Fibroblast of skin of left biceps (primary cell): ENCODE results near the gene SLIT3.
A peak's percentile ranks its signal among the peaks of the same experiment; 100 is the strongest.

Experiments used
- DNase-seq, 2 experiments: peaks; one replicate each; pipeline ENCODE4 v3.0.0-alpha.2; 2013; ENCODE audit warnings: low read depth in 2 of 2

SLIT3 gene

GRCh38 chr5:168833936-168834335 lies 467.0 kb downstream of the SLIT3 start:
- no peak for DNase-seq

- no peak for DNase-seq
These were observed 467.6 kb downstream of the SLIT3 start for GRCh38 chr5:168833383-168833782.

- no peak for DNase-seq
These were observed 468.6 kb downstream of the SLIT3 start for GRCh38 chr5:168832308-168832707.

DNA sequence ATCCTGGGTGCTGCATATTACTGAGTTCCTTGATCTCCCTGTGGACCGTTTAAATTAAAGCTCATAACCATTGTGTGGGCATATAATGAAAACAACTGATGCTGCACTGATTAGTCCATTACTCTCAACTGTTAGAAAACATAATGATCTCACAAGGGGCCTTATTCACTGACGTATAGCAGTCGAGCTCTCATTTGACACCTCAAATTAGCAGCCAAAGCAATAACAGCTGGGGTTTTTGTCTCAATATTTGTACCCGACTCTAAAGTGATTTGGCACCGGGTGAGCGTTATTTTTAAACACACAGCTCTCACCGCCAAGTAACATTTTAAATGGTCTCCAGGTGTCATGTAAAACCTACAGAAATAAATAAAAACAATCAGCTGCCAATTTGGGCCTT lies 469.6 kb downstream of the SLIT3 start:
- DNase-seq, result no peak

- DNase-seq, result no peak
These were observed 470.1 kb downstream of the SLIT3 start for GRCh38 chr5:168830833-168831232.

DNA sequence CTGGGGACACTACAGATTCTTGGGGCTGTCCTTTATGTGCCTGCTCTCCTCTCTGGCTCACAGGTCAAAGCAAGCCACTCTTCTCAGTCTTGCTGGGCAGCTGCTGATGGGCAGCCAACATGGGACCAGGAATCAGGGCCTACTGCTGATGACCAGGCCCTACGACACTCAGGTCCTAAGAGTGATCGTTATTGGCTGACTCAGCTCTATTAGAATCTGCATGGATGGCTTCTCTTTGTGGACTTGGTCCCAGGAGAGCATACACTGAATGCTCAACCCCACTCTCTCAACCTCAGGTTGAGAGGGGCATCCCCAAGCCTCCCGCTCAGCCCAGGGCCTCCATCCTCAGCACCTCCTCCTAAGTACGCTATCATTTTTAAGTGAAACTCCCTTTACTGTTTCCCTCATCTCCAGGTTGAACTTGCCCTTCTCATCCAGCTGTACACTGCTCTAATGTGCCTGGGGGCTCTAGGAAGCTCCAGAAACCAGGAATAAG lies 471.0 kb downstream of the SLIT3 start:
- no peak for DNase-seq

- DNase-seq, result no peak
These were observed 471.9 kb downstream of the SLIT3 start for GRCh38 chr5:168829044-168829443.

DNA sequence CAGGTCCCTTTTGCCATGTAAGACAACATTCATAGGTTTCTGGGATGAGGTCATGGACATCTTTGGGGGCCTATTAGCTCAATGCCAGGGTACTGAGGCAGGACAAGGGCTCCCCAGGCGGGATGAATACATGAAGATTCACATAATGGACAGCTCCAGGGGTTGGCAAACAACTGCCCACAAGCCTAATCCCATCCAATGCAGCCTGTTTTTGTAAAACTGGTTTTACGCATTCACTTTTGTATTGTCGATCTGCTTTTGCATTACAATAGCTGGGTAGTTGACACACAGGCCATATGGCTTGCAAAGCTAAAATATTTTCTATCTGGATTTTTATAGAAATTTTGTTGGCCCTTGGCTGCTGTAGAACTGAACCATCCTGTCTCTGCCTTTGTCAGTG lies 473.3 kb downstream of the SLIT3 start:
- DNase-seq, result no peak

GRCh38 chr5:168826246-168826725 lies 474.7 kb downstream of the SLIT3 start:
- DNase-seq, result no peak

- DNase-seq, result peak in 1 of 2 experiments; percentile 21
These were observed 478.1 kb downstream of the SLIT3 start for GRCh38 chr5:168822745-168823281.

- DNase-seq, result no peak
These were observed 478.6 kb downstream of the SLIT3 start for GRCh38 chr5:168822248-168822744.

GRCh38 chr5:168820874-168821273 lies 480.1 kb downstream of the SLIT3 start:
- no peak for DNase-seq

DNA sequence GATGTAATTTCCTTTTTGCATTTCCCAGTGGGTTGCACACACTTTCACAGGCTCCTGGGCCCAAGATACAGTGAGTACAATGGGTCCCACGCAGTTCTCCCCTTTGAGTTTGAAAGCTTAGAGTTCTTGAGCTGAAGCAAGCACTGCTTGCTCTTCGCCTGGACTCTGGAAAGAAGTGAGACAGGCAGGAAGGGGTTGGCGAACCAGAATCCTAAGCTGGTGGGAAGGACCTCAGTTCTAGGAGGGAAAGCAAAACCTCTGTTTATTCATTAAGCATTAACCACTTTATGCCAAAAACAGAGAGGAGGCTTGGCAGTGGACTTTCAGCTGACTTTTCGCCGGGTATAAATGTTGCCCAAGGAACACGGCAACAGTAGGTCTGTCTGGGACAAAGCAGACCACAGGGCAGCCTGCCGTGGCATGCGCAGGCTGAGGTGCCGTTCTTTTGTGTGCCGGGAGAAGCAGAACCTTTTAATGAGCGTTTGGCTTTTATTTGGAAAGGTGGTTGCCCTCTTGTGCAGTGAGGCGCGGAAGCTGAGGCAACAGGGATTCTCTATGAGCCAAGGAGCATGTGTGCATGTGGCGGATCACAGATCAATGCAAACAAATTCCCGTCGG lies 481.8 kb downstream of the SLIT3 start:
- DNase-seq, result no peak

- no peak for DNase-seq
These were observed 482.4 kb downstream of the SLIT3 start for GRCh38 chr5:168818558-168818957.

- DNase-seq, result no peak
These were observed 483.3 kb downstream of the SLIT3 start for GRCh38 chr5:168817591-168817990.

GRCh38 chr5:168816661-168817060 lies 484.3 kb downstream of the SLIT3 start:
- DNase-seq, result no peak

DNA sequence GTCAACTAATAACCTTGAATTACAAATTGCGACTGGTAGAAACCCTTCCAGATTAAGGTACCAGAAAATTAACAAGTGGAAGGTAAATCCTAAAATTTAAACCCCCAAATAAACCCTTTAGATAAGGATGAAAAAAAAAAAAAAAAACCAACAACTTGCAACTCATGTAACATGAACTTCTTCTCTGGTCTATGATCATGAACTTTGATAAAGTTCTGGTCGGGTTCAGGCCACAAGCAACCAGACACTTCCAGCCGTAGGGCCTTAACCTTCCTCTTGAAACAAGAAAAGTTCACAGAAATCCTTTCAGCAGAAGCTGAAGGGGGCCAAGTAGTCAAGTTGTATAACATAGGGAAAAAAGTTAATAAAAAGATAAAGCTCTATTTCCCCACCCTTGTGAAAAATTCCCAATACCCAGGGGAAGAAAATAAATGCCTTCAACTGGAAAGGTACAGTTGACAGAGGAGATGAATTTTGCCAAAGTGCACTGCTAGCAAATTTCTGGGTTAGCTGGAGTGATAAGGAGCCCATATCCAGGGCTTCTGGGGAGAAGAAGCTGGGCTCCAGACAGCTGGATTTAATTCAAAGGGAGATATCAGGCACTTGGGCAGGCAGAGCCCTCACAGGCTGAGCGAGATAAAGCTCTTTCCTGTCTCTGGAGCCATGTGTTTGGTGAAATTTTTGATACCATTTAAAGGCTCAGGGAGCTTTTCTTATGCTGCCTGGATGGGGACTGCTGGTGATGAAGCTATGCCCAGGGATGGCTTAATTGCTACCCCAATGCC lies 487.6 kb downstream of the SLIT3 start:
- DNase-seq, result no peak

- DNase-seq, result no peak
These were observed 490.3 kb downstream of the SLIT3 start for GRCh38 chr5:168810641-168811040.

DNA sequence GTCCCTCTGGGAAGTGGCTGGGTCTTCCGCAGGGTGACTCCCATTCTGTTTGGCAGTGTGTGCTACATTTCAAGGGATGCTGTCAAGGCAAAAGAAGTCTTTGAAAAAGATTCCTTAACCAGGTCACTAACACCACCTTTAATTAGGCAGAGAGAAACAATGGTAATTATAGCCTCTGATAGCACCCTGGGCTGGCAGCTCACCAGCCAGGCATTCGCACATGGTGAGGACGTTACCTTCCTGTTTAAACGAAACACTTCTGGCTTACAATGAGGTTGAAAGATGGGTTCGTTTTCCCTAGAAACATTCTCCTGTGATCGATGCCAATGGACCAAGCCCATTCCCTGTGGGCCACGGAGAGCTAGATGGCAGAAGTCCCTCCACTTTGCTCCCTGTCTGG lies 491.7 kb downstream of the SLIT3 start:
- no peak for DNase-seq

- DNase-seq, result no peak
These were observed 492.8 kb downstream of the SLIT3 start for GRCh38 chr5:168808051-168808616.

DNA sequence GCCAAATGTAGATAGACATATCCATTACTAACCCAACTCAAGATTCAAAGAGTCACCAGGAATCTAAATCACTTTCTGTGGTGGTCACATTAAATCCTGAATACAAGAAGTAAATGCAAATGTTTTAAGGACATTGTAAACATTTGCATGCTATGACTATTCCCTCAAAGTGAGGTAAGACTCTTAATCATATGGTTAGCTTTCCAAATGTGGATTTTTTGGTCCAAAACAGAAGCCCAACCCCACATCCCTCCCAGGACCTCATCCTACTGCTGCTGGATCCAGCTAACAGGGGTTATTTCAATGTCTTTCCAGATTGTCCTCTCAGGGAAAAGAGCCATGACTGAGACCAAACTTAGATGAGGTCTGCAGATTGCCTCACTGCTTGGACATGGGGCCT lies 493.7 kb downstream of the SLIT3 start:
- DNase-seq, result no peak

DNA sequence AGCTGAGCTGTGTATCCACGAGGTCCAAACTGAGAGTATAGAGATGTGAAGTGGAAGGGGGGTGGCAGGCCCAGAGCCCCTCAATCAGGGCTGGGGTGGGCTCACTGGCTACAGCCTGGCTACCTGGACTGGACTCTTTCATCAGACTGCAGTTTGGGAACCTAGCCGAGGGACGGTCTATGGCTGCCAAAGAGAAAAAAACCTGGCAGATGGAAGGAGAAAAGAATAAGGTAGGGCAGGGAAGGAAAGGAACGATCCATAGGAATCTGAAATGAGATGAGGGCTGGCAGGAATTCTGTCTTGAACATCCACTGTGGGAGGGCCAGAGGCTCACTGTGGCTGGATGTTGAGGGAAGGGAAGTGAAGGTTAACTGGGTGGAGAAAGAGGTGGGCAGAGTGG lies 497.4 kb downstream of the SLIT3 start:
- no peak for DNase-seq
